Endothelial cell of umbilical vein (primary cell): ENCODE measurements around the gene SLC25A41.

Experiments used
- CTCF ChIP-seq, 2 donors: IDR thresholded peaks; 1 replicate in 1 of 2; 2 replicates in 1 of 2; pipeline ENCODE4 v1.5.1; 2011; ENCODE audit warnings: low read length in 2 of 2, mild to moderate bottlenecking in 2 of 2, moderate library complexity in 2 of 2, control low read depth in 1 of 2, inconsistent platforms in 1 of 2, low read depth in 1 of 2; ENCODE audit not compliant: insufficient read depth in 1 of 2; ENCODE audit errors: extremely low read depth in 1 of 2
- POLR2A ChIP-seq: IDR thresholded peaks from 2 replicates; pipeline ENCODE4 v1.6.1; 2012; ENCODE audit warnings: low read depth, mild to moderate bottlenecking, control low read depth, low read length

GRCh38 chr19:6472713-6473112 is 39.1 kb upstream of the SLC25A41 start:
- TF ChIP-seq CTCF (IDR thresholded peaks at IDR 0.05; ENCODE audit: extremely low read depth in 1 of 2, insufficient read depth in 1 of 2, low read depth in 1 of 2, low read length in 2 of 2) (no peak), POLR2A (no peak)
